ENCODE measurements around the gene MLLT6.

MLLT6 gene

DNA sequence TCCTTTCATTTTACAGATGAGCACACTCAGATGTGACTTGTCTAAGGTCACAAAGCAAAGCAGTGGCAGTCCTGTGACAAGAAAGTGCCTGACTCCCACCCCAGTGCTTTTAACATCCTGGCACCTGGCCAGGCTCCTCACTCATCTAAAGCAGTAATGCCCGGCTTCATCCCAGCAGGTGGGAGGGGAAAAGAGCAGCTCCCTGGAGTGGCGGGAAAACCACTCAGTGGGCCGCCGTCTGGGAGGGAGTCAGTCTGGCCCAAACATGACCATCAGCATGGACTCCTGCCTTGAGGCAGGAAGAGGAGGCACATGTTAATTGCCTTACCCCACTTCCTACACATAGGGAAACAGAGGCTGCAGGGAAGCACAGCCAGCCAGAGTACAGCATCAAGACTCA lies 40.5 kb downstream of the MLLT6 start:
- DNase-seq, result no peak

DNA sequence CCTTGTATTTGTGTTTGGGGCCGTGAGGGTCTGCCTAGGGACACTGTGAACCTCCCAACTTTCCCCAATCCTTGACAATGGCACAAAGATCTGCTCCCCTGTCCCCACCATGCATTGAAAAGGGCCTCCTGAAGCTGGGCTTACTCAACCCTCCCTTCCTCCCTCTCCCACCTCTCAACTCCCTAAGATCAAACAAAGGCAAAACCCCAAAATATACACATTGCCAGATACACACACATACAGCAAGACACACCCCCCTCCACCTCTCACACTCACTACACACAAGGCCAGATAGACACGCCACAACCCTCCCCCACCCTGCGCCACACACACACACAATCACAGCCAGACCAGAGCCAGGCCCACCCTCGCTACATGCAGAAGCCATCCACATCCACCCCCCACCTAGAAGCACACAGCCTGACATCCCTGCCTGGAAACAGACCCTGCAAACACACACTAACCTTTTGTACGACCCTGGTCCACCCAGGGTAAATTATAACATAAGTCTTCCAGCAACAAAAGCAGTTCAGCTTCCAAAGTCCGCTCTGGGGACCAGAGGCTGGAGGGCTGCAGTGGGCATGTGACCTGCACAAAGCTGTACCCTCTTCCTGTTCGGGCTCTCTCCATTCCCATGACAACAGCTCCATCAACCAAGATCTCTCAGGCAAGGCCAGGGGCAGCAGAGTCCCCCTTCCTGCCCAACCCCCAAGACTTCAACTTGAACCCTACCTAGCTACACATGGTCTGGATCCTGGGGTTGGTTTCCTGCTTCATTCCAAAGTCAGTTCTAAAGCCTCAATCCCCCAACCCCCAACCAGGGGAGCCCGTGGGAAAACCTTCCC lies 41.2 kb downstream of the MLLT6 start:
- DNase-seq, result no peak

DNA sequence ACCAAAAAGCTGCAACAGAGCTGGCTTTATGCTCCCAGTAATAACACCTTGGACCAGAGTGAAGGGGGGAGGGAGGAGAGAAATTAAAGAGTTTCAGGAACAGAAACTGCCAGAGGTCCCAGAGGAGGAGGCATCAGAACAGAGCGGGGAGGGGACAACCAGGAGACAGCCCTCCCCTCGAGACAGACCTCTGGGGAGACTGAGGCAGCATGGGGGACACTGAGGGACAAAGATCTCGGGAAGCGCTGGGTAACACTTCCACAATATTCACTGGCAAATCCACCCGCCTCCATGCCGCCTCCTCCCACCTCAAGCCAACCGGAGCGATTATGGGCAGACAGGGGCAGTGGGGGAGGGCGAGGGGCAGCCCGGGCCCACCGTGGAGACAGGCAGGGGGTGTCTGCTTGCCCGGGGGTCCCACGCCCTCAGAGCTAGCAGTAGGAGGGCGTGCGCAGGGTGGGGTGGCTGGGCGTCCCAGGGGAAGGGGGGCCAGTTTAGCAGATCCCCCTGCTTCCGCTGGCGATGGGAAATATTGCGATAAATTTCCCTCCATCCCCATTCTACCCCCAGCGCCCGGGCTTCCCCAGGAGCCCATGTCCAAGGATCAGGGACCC lies 41.9 kb downstream of the MLLT6 start:
- DNase-seq, result no peak

DNA sequence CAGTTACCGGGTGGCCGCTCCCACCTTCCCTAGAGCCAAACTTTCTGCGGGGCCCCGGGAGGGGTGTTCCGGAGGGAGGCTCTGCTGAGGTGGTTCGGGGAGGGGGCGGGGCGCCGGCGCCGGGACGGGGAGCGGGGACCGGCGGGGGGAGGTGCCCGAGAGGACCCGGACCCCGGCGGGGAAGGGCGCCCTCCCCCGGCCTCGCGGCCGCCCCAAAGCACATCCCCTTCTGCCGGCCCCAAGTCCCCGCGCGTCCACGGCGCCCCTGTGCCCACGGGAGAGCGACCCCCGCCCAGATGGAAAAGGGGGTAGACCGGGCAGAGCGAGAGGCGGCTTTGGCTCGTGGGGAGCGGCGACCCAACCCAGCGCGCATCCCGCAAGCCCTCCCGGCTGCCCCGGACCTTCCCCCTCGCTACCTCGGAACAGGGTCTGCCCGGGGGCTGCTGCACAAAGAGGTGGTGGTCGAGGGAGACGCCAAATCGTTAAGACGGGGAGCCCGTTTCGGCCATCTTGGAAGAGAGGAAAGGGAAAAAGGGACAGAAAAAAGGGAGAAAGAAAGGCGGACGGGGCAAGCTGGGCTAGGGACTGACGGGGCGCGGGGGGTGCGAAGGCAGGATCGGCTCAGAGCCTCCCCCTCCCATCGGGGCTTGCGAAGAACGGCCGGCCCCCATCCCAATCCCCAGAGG lies 42.5 kb downstream of the MLLT6 start:
- DNase-seq, result no peak

DNA sequence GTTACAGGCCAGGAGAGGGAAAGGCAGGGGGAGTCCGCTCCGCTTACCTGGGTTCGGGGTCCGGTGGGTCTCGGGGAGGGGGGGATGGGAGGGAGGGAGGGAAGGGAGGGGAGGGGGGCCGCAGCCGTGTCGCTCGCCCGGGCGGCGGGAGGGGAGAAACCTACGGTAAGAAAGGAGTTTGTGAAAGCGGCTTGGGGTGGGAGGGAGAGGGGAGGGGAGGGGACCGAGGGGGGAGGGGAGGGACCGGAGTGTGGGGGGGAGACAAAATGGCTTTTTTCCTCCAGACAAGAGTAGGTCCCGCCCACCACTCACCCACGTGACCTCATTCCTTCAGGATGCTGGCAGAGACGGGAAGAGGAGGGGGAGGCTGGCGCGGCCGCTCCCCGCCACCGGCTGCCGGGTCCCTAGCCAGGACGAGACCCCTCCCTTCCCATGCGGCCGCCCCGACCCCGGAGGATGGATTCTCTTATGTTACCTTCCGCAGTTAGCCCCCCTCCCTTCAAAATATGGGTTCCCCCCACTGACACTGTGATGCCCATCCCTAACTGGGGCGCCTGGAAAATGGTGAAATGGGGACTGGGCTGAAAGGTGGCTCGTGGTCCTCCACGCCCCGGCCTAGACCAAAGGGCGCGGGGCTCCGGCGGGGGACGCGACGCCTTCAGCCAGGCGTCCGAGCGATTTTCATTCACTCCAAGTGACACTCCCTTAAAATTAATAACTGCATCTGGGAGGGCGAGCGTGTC lies 43.2 kb downstream of the MLLT6 start, which contains the start of gene PCGF2:
TSS of gene PCGF2 (minus strand) at position 188 of the 743 bp plus-strand sequence. CDS start 7,934 bp downstream, outside the sequence.
- DNase-seq, result no peak

DNA sequence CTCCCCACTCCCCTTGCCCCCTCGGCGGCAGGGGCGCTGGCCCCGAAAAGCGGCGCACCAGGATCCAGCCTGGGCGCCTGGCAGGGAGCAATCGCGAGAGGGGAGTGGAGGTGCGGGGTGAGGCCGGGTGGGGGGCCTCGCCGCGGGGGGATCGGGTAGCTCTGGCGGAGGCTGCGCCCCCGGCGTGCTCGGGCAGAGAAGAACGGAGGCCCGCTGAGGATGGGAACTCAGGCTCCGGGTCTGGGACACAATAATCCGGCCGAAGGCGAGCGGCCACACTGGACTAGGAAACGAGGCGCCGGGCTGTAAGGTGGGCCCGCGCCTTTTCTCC lies 43.8 kb downstream of the MLLT6 start:
- no peak for DNase-seq

DNA sequence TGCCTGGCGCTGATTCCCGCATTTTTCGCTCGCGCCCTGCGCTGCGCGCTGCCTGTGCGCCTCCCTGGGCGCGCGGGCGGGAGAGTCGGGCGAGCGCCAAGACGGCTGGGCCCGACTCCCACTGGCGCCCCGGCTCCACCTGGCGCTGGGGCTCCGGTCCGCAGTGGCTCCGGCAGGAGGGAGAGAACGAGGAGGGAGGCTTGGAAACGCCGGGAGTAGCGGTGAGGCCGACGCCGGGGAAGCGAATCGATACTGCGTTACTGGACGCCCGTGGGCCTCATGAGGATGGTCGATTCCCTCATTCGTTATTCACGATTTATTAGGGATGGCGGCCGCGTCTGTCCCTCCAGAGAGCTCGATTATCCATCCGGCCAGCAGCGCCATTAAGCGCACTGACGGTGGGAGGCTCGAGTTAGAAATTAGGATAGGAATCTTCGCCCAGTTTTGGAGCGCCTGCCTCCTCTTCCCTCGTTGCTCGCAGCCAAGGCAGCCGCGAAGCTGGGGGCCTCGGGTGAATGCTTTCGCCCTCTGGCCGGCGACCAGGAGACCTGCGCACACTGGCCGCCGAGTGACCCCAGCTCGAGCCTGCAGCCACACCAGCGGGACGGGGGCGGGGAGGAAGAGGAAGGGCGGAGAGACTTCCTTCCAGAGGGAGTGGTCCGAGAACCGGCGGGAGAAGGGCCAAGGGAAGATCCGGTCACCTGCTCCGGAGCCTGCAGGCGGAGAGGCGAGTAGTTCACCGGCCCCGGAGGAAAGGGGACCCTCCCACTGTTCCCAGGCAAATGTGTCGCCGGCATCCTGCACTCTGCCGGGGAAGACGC lies 44.4 kb downstream of the MLLT6 start:
- DNase-seq, result no peak

DNA sequence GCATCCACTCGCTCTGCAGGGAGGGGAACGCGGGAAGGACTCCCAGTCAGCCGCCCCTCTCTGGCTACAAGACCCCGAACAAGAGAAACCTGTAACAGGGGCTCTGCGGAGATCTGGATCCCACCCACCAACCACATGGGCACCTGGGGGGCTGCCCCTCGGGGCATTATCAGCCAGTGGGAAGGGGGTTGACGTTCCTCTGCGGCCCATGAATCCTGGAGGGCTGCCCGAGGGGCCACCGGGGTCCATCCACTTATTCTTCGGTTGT lies 44.9 kb downstream of the MLLT6 start:
- DNase-seq, result no peak

DNA sequence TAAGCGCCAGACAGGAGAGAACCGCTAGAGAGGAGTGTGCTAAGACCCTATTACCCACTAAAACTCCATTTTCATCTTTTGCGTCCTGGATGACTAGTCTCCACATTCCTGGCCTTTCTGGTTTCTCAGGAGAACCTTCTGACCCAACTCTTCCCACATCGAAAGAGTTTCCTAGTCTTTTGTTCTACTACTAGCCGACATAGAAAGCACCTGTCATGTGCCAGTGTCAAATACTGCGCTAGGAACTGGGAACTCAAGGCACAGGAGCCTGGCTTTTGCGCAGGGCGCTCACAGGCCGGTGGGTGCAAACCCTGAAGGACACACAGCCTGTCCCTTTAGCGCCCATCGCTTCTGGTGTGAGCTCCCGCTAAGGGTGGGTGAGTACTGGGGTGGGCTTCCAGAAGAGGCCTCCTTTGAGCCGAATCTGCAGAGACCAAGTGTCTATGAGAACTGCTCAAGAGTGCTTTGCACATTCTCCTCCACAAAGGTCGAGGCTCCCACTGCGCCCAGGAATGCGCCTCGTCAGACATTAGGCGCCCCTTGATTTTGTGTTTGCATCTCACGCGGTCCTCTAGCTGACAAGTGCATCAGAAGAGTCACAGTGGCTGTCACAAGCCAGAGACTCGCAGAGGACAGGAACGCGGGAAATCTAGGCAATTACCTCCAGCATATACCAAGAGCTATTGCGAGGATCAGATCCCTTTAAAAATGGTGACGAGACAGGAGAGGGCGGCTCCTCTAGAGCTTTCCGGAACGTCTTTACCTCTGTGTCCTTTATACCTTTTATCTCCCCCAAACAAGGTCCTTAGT lies 45.4 kb downstream of the MLLT6 start:
- peak; percentile 20 to 27 for DNase-seq

DNA sequence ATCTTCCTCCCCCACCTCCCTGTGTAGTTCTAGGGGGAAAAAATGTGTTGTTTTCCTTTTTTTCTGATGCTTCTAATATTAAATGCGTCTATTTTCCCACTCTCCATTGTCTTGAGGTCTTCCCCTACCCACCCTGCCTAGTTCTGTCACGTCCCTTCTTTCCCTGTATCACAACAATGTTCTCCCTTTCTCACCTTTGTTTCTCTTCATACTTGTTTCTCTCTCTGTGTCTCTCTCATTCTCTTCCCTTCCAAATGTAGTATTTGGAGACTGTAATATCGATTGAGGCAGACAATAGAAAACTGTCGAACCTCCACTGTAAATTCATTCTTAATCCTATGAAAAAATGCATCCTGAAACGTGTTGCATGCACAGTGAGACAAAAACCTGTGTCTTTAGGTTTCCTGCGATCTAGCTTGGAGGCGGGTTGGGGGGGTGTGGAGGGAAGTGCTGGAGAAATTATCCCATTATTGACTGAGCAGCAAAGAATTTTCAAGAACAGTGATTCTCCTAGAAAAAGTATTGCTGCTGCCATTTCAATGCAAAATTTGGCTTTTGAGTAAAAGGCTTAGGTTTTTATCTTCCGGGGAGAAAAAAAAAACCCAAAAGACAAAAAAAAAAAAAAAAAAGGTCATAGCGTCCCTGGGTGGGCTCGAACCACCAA lies 46.2 kb downstream of the MLLT6 start:
- peak; percentile 31 to 39 for DNase-seq

DNA sequence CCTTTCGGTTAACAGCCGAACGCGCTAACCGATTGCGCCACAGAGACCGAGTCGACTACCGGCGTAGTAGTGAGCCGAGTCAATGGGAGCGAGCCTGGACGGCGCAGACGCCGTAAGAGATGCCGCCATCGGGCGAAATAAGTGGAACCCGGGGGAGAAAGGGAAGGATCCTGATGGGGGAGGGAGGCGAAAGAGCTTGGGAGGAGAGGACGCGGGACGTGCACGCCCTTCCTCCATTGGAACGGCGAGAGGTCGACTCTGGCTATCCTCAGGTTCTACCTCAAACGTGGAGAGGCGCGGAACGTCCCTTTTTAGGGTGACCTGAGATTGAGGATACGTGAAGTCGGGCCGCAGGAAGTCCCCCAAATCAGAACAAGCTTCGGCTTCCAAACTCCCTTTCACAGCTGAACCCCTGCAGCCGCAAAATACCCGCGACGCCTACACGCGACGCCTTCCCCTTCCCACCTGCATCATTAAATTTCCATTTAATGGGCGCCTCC lies 46.8 kb downstream of the MLLT6 start:
- DNase-seq, result peak; percentile 60 to 68

DNA sequence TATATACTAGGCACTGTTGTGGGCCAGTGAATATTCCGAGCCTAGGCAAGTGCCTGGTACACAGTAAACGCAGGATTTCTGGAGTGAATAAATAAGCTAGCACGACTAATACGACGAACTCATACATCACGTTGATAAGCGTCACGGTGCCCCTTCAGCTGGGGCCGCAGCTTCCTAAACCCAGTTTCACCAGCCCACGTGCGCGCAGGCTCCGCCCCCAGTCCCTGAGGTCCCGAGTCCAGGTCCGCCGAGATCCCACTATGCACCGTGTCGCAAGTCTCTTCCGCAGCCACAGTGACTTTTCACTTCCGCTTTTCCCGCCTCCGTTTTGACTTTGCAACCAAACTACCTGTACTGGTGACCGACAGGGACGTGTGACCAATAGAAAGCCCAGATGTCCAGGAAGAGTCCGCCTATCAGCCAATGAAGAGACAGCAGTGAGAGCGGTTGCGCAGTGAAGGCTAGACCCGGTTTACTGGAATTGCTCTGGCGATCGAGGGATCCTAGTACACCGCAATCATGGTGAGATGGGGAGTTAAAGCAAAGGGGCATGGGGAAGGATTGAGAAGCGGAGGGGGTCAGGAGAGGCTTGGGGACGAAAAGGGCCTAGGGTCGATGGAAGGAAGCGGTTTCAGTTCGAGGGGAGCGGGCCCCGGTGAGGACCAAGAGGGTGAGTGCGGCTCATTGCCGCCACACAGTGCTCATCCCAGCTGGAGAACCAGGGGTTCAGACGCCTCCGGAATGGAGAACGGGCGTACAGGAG lies 47.4 kb downstream of the MLLT6 start, which contains the start of gene PSMB3:
TSS of gene PSMB3 (plus strand) at position 434 of the 763 bp plus-strand sequence. CDS start at position 520, 86 bp downstream.
- peak; percentile 100 for DNase-seq

DNA sequence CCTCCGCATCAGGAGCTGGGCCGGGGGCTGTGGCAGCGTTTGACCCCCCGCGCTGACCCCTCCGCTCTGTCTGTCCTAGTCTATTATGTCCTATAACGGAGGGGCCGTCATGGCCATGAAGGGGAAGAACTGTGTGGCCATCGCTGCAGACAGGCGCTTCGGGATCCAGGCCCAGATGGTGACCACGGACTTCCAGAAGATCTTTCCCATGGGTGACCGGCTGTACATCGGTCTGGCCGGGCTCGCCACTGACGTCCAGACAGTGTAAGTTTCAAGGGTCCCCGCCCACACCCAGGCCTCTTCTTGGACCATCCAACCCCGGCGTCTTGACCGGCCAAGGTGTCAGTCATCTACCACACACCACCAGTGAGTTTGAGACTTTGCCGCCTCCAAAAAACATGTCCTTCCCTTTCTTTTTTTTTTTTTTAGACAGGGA lies 48.0 kb downstream of the MLLT6 start:
- no peak for DNase-seq

DNA sequence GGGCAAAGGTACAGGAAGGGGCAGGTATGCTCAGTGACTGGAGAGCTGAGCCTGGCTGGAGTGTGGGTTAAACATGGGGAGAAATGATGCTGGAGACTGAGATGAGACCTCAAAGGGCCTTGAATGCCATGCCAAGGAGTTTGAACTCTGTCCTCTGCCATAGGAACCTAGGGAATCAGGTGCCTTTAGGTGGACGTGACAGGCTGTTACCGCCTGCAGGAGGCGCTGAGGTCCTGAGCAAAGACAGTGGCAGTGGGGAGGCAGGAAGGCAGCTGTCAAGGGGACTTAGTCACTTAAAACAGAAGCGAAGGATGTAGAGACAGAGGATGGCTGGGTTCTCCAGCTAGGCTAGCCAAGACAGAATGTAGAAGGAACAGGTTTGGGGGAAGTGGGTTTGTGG lies 56.5 kb downstream of the MLLT6 start:
- peak; percentile 26 to 41 for DNase-seq

DNA sequence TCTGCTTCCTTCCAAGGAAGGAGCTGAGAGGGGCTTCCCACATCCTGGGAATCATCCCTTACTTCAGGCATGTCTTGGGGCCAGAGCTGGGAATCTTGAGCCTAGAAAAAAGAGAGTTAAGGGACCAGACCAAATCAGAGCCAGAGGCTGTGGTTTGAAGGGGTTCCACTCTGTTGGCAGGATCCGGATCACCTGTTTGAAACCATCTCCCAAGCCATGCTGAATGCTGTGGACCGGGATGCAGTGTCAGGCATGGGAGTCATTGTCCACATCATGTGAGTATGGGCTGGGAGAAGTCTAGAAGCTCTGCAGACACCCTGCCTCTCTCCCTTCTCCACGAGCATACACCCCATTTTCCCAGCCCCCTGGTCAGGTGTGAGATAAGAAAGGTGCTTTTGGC lies 57.2 kb downstream of the MLLT6 start:
- DNase-seq, result no peak

DNA sequence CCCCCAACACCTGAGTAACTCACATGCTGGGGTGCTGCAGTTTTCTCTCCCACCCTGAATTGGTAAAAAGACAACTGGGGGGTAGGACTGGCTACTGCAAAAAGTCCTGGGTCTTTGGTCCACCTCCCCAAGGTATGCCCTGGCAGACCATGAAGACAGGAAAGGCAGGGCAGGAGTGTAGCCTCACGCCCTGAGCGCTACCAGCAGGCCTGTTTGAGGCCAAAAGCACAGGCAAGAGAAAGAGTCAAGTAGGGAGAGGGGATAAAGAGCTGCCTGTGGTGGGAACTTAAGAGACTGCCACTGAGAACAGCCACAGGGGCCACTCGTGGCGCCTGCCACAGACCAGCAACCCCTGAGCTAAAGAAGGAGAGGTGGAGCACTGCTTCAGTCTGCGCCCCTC lies 61.3 kb downstream of the MLLT6 start:
- DNase-seq, result no peak

DNA sequence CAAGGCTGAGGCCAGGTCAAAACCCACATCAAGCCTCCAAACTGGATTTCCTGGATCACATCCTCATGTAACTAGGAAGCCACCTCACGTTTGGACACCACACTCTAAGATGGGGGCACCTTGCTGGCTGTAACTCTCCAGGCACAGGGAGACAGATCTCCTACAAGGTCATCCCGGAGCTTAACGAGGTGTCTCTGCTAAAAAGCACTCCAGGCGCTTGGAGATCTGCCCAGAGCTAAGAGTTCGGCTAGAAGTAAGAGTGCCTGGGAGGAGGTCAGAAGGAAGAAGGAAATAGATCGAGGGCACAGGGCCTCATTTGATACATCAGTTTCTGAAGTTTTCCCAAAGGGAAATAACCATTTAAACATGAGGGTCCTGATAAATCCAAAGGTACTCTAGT lies 63.3 kb downstream of the MLLT6 start:
- no peak for DNase-seq

DNA sequence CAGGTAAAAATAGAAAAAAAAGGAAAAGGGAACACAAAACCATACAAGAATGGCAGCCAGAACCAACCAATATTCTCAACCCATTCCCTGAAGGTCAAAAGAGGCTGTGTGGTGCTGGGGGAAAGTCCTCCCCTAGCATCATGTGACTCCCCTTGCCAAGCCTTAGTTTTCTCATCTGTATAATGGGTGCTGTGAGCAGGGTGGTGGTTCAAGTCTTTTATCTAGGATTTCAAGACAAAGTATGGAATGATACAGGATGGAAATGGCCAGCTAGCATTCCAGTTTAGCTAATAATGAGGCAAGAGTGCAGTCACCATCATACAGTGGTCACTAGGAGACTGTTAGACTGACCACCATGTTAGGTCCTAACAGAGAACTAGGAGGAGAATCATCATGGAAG lies 68.2 kb downstream of the MLLT6 start:
- no peak for DNase-seq

DNA sequence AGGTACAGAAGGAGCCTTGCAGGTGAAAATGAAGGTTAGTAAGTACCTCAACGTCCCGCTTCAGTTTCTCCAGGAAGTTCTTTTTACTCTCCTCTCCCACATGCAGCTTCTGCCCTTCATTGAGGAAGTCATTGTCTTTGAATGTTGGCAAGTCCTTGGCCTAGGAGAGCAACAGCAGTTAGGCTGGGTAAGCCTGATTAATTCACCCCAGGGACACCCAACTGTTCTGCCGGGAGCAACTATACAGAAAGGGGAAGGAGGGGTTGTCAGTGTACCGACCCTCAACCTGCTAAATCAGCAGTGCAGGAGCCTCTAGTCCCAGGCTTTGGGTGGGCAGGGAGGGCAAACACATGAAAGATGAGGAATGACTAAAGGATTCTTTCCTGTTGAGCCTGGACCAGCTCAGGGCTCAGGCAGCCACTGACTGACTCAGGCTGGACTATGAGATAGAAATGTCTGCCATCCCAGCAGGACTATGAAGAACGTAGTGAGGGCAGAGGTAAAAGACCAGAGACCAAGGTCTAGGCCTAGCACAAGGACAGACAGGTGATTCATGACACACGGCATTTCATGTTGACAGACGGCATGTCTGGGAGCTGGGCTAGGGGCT lies 72.7 kb downstream of the MLLT6 start:
- no peak for DNase-seq

Data from Kasumi-1 (cell line).